Body of pancreas (tissue), 4 donors: ENCODE results near the gene EDN1. TPM values are rescaled to one million over a fixed set of nuclear protein-coding genes. Genes with fewer than 3 reads are reported as not detected.
"Not testable (repeated sequence)": the region's sequence is repeated elsewhere in the genome, so short reads cannot be mapped to it uniquely, and the experiment has no call there.

ENCODE experiments used
- ATAC-seq: fragments of 150-250 bp; one replicate; pipeline ENCODE4 v1.9.1; 2016
- DNase-seq, 4 donors: peaks; one replicate each; pipeline ENCODE4 v3.0.0-alpha.2; 2019
- H3K27ac ChIP-seq, 4 donors: fragments of 200-600 bp; sonication (generic); 1 replicate in 3 of 4; 2 replicates in 1 of 4; pipeline versions ENCODE4 v1.5.1 to v1.6.1; 2016 to 2019; ENCODE audit warnings: mild to moderate bottlenecking in 1 of 4, mixed read lengths in 1 of 4, moderate library complexity in 1 of 4
- H3K27me3 ChIP-seq, 2 donors: fragments of 200-600 bp; sonication (generic); one replicate each; pipeline ENCODE4 v1.6.0; 2016; ENCODE audit warnings: mild to moderate bottlenecking in 1 of 2
- H3K36me3 ChIP-seq, 2 donors: fragments of 200-600 bp; sonication (generic); replicated peaks in 1 of 2; 2 replicates each; pipeline ENCODE4 v1.5.1; 2016; ENCODE audit warnings: low read depth in 2 of 2; ENCODE audit not compliant: insufficient read depth in 1 of 2
- H3K4me1 ChIP-seq: fragments of 200-600 bp; sonication (generic); one replicate; pipeline ENCODE4 v1.6.0; 2016
- H3K4me3 ChIP-seq, 2 donors: fragments of 200-600 bp; sonication (generic); 1 replicate in 1 of 2; 2 replicates in 1 of 2; pipeline ENCODE4 v1.5.1; 2016 to 2019
- H3K9me3 ChIP-seq, 3 donors: fragments of 200-600 bp; sonication (generic); 1 replicate in 2 of 3; 2 replicates in 1 of 3; pipeline ENCODE4 v1.5.1; 2016
- CTCF ChIP-seq, 7 experiments: fragments of 450-650 bp in 4 of 7; fragments of 200-600 bp in 3 of 7; sonication (generic) in 3 of 7; IDR thresholded peaks; one replicate each; pipeline ENCODE4 v1.5.1; 2016 to 2019; ENCODE audit warnings: antibody characterized with exemption in 7 of 7
- POLR2A ChIP-seq, 3 donors: fragments of 450-650 bp; IDR thresholded peaks; one replicate each; pipeline ENCODE4 v1.6.1; 2016; ENCODE audit warnings: antibody characterized with exemption in 3 of 3, mild to moderate bottlenecking in 2 of 3
- WGBS, 2 donors: methylation state at CpG; one replicate each; pipeline ENCODE4 v1.1.5; 2017; 5-methylcytosine and 5-hydroxymethylcytosine counted together
- intact Hi-C: fragments of 100-400 bp; cut with DNase I; formaldehyde crosslinking; loops from one replicate; pipeline ENCODE4 v1.15.1; 2023
- total RNA-seq, 2 donors: library from RNA; depleted of rRNA; stranded (reverse); fragments of >200 nt; gene quantifications; one replicate each; pipeline ENCODE4 v1.1.0, GENCODE V29; 2016

Gene EDN1
- total RNA-seq, 2 donors from 2014 or later: 0.66 to 19.7 TPM

DNA sequence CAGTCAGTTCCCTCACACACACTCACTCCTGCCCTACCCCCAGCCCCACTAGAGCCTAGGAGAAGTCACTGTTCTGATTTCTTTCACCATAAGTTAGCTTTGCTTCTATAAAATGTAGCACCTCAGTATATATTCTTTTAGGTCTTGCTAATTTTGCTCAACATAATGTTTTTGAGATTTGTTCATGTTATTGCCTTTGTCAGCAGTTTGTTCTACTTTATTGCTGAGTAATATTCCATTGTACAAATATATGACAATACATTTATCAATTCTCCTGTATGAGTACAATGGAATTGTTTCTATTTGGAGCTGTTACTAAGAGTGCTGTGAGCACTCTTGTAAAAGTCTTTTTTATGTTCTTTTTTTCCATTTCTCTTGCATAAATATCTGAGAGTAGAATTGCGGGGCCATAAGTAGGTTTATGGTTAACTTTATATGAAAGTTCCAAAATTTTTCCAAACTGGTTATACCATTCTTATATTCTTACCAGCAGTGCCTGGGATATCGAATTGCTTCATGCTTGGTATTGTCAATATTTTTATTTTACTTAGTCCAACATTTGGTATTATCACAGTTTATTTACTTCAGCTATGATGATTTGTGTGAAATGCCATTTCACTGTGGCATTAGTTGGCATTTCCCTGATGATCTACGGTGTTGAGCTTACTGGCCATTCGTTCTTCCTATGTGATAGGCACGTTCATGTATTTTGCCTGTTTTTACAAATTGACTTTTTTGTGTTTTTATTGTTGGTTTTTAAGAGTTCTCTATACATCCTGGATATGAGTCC lies 25.3 kb downstream of the EDN1 start:
- H3K36me3 ChIP-seq: no peaks in the 10 kb centered on the region
- intact Hi-C loops: no loop called here
- ATAC-seq: no peak
- TF ChIP-seq CTCF (IDR thresholded peaks at IDR 0.05) (no peak), POLR2A (IDR thresholded peaks at IDR 0.05) (no peak)
- peaks cover 32% of the 10 kb centered on the region for H3K4me1 ChIP-seq
- peaks cover 0 to 5% (median 0%) of the 10 kb centered on the region in 3 donors for H3K9me3 ChIP-seq
- 71 to 73% methylated on average over 5 of the region's 5 CpGs for WGBS, 2 donors
- no peak overlapping the region for H3K4me3 ChIP-seq
- no peak for DNase-seq
- H3K27ac ChIP-seq: peak overlapping the region in 2 of 4 donors; percentile 28 to 81
- no peaks in the 10 kb centered on the region for H3K27me3 ChIP-seq

DNA sequence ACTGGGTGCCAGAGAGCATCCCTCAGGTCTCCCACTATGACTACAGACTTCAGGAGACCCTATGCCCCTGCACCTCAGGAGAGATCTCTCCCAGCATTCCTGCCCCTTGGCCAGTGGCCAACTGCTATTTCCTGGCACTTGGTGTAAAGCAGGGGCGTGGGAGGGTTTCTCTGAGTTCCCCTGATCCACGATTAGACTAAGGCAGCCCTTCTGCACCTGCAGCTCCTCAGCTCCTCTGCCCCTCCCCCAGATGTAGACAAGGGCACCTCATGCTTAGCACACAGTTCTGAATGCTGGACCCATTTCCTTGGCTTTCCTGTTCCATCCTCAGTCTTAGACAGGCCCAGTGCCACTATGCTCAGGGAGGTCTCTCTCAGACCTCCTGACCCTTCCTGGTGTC lies 28.6 kb downstream of the EDN1 start:
- DNase-seq (no peak), ATAC-seq (no peak)
- intact Hi-C loops: no loop called here
- Histone ChIP-seq H3K4me3 (no peak overlapping the region), H3K27ac (no peak overlapping the region), H3K4me1 (peaks cover 10% of the 10 kb centered on the region), H3K9me3 (peaks cover 0 to 5% (median 0%) of the 10 kb centered on the region in 3 donors), H3K36me3 (no peaks in the 10 kb centered on the region), H3K27me3 (no peaks in the 10 kb centered on the region)
- TF ChIP-seq POLR2A (IDR thresholded peaks at IDR 0.05) (no peak), CTCF (IDR thresholded peaks at IDR 0.05) (no peak)
- WGBS, 2 donors: 55 to 67% methylated on average over 1 to 2 of the region's 2 CpGs

GRCh38 chr6:12320074-12320473 lies 29.9 kb downstream of the EDN1 start:
- 84 to 90% methylated on average over 5 of the region's 5 CpGs for WGBS, 2 donors
- DNase-seq, intact Hi-C loops, H3K27ac ChIP-seq, H3K4me3 ChIP-seq, ATAC-seq, H3K4me1 ChIP-seq, H3K36me3 ChIP-seq, H3K27me3 ChIP-seq, H3K9me3 ChIP-seq: not testable (repeated sequence)

- H3K4me3 ChIP-seq: no peak overlapping the region
- intact Hi-C loops: no loop called here
- no peaks in the 10 kb centered on the region for H3K27me3 ChIP-seq
- H3K27ac ChIP-seq: peak overlapping the region; percentile 12 to 60 (median 44)
- ATAC-seq (peak; percentile 92), DNase-seq (peak in 3 of 4 donors; percentile 43 to 69 (median 45))
- peaks cover 10% of the 10 kb centered on the region for H3K4me1 ChIP-seq
- no peak for TF ChIP-seq POLR2A (IDR thresholded peaks at IDR 0.05)
- no peak for TF ChIP-seq CTCF (IDR thresholded peaks at IDR 0.05)
- H3K36me3 ChIP-seq: no peaks in the 10 kb centered on the region
- 51 to 53% methylated on average over 3 of the region's 3 CpGs for WGBS, 2 donors
- no peaks in the 10 kb centered on the region for H3K9me3 ChIP-seq
Observed at GRCh38 chr6:12324099-12324498, 33.9 kb downstream of the EDN1 start.

- Histone ChIP-seq H3K4me1 (peaks cover 13% of the 10 kb centered on the region), H3K36me3 (no peaks in the 10 kb centered on the region), H3K27me3 (no peaks in the 10 kb centered on the region), H3K4me3 (no peak overlapping the region), H3K9me3 (no peaks in the 10 kb centered on the region), H3K27ac (peak overlapping the region; percentile 12 to 60 (median 44))
- peak; percentile 2 for ATAC-seq
- no peak for DNase-seq
- intact Hi-C loops: no loop called here
- TF ChIP-seq POLR2A (IDR thresholded peaks at IDR 0.05) (no peak), CTCF (IDR thresholded peaks at IDR 0.05) (no peak)
Observed at GRCh38 chr6:12324748-12325147, 34.6 kb downstream of the EDN1 start.
